NCI-H2107 treated with DMSO at 0.1 percent for 48 hours (cell line): ENCODE data around the gene GCNA.

ENCODE experiments used
- DNase-seq: peaks from one replicate; lab custom pipeline; 2025; ENCODE audit not compliant: unreplicated experiment; lab: John Stamatoyannopoulos, UW

GCNA gene

DNA sequence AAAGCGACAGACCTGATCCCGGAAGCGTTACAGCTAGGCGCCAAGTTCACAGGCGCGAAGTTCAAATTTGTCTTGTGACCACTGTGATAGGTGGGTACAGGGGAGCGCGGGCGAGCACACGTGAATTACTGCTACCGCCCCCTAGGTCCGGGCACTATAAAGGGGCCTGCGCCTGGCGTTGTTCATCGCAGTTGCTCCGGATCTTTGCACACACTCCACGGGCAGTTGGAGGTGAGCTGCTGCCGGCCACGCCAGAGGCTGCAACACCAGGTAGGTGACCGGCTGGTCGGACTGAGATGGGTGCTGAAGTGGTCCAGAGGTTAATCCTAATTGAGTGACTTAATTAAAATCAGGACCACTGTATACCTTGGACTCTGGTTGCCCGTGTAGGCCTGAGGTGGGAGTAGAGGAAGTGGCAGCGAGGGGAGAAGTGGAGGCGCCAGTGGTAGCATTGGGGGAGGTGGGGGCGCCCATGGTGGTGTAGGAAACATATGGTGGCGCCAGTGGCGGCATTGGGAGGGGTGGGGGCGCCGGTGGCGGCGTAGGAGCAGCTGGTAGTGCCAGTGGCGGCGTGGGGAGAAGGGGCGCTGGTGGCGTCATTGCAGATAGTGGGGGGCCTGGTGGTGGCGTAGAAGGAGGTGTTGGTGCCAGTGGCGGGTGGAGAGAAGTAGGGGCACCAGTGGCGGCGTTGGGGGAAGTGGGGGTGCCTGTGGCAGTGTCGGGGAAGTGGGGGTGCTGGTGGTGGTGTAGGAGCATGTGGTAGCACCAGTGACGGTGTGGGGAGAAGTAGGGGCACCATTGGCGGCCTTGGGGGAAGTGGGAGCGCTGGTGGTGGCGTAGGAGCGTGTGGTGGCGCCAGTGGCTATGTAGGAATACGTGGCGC is at the start of gene GCNA:
GCNA (plus strand) TSS at position 185 of the 883 bp plus-strand sequence. CDS start 2,385 bp downstream, outside the sequence.
- DNase-seq: no peak

DNA sequence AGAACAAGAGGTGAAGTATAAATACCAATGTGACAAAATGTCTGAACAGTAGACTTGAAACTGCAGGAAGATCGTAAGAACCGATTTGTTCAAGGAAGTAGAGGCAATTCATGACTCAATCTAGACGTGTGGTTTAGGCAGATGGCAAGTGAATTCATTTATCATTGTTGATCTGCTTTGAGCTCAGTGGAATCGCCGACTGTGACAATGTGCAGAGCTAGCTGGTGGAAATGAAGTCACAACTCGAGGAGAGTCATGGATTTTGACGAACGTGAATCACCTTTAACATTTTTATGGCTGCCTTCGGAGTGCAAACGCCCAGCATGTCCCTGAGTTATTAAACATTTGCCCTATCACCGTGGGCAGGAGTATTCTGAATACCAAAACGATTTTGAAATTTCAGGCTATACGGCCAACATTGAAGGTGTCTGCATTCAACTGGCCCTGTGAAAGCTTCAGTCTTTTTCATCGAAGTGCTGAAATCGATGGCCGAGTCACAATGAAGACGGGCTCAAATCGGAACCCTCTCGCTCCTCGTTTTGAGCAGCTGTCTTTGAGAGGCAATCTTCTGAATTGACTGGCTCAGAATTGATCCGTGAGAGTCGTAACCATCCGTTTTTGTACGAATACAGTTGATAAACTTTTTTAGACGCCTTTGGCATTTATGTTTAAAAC is 46.0 kb upstream of the GCNA start:
- peak; percentile 39 for DNase-seq

- DNase-seq: peak; percentile 90
Observed at GRCh38 chrX:71532753-71533425, 45.3 kb upstream of the GCNA start, which contains the start of gene OGT. OGT (plus strand) TSS chrX:71533104; CDS start chrX:71533300, 196 bp downstream.

- no peak for DNase-seq
Observed at GRCh38 chrX:71533516-71533850, 44.8 kb upstream of the GCNA start.

DNA sequence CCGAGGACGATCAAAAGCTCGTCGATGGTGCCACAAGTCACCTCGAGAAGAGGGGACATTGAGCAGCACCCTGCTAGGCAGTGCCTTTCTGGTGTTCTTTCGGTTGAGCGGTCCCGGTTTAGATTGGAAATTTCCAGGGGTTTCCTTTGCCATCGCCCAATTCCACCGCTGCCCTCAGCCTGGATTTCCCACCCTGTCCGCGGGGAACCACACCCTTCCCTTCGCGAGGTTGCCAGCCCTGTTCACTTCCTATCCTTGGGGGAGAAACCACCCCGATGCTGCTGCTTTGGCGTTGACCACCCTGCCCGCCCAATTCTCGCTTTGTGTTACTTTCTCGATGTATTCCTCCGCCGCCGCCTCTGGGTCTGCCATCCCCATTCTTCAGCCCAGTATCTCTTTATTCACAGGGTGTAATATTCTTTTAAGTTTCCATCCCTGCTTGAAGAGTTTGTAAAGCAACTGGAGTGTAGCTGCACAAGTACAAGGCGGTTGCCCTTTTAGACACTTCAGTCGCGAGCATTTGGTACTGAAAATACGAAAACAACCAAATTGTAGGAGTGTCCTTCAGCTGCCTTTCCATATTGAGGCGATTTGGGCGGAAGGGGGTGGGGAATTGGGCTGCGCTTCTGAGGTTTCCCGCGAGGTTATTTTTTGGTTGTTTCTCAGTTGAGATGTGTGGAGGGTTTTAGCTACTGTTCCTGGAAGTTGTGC is 44.2 kb upstream of the GCNA start:
- DNase-seq: peak; percentile 61

DNA sequence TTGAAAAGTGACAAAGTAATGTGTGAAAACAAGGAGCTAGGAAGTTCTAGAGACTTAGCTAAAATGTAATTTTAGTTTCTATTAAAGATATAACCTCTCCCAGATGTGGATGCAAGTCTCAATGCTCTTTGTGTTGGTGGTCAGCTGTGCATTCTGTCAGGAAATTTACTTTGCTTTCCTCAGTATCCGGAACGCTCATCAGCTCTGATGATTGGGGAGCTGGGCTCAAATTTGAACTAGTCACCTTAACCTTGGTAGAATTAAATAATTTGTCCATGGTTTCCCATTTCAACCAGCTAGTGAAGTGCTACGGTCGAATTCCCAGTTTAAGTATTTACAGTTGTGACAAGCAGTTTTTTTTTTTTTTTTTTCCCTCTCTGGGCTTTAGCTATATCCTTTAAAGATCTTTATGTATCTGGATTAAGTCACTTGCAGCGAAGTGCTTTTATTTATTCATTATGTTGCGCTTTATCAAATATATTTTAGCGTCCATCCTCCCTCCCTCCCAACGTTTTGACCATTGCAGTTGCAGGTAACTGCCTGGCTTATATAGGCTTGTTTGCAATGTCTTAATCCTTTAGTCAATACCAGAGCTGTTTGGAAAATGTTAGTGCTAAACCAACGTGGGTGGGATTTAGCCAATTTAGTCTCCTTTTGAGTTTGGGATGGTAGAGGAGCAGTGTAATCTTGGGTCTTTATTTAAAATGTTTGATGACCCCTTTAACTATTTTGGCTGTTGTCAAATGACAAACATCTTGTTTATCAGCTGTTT is 43.3 kb upstream of the GCNA start:
- DNase-seq: no peak

GRCh38 chrX:71536285-71536684 is 42.0 kb upstream of the GCNA start:
- no peak for DNase-seq

- DNase-seq: no peak
Observed at GRCh38 chrX:71537743-71538142, 40.5 kb upstream of the GCNA start.

- DNase-seq: no peak
Observed at GRCh38 chrX:71540801-71541200, 37.4 kb upstream of the GCNA start.

- no peak for DNase-seq
Observed at GRCh38 chrX:71541210-71542022, 36.8 kb upstream of the GCNA start.

GRCh38 chrX:71542411-71542810 is 35.8 kb upstream of the GCNA start:
- no peak for DNase-seq

DNA sequence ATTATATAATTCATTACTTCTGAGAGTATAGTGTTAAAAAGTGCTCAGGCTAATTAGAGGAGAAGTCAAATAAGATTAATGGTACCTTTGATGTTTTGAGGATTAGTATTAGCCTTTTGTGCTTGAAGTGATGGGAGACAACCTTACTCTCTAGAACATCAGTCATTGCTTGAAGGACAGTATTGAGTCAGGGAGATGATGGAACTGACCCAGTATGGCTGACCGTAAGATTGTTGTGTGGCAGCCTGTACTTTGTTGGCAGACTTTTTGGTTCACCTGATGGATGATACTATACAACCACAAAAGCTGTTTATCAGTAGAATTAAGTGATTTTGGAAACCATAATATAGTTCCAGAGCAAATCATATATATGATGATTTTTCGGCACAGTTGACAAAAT is 35.4 kb upstream of the GCNA start:
- DNase-seq: no peak

GRCh38 chrX:71543316-71543715 is 34.9 kb upstream of the GCNA start:
- no peak for DNase-seq

- DNase-seq: no peak
Observed at GRCh38 chrX:71545364-71545763, 32.9 kb upstream of the GCNA start.

GRCh38 chrX:71546879-71547278 is 31.4 kb upstream of the GCNA start:
- no peak for DNase-seq

- no peak for DNase-seq
Observed at GRCh38 chrX:71547339-71547738, 30.9 kb upstream of the GCNA start.

DNA sequence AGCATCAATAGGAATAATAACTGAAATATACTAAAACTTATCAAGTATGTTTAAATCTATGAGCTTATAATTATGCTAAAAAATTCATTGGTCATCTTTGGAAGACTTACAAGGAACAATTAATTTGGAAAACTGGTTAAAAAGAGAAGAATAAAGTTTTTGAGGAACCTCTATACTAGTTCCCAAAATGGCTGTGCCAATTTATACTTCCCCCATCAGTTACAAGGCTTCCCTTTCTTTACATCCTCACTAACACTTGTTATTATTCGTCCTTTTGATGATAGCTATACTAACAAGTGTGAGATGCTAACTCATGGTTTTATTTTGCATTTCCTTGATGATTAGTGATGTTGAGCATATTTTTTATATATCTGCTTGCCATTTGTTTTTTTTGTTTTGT is 28.3 kb upstream of the GCNA start:
- DNase-seq: no peak

DNA sequence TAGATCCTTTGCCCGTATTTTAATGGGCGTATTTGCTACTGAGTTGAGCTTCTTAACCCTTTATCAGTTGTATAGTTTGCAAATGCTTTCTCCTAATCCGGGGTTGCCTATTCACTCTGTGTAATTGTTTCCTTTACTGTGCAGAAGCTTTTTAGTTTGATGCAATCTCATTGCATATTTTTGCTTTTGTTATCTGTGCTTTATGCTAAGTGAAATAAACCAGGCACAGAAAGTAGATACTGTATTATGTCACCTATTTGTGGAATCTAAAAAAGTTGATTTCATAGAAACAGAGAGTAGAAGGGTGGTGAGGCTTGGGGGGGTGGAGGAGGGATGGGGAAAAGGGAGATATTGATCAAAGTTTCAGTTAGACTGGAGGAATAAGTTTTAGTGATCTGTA is 27.7 kb upstream of the GCNA start:
- DNase-seq: no peak

- DNase-seq: no peak
Observed at GRCh38 chrX:71556036-71556435, 22.2 kb upstream of the GCNA start.

DNA sequence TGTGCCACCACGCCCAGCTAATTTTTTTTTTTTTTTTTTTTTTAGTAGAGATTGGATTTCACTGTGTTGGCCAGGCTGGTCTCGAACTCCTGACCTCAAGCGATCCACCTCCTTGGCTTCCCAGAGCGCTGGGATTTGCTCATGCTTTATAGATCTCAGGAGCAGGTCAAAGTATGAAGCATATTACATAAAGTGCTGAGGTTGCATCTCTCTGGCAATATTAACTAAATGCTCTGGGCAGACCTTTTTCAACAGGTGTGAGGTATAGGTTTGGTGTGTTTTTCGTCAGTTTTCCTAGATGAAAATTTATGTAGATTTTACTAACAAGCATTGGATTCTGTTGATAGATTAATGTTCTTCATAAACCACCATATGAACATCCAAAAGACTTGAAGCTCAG is 19.3 kb upstream of the GCNA start:
- no peak for DNase-seq
